ENCODE results near the gene ADAM12.

DNA sequence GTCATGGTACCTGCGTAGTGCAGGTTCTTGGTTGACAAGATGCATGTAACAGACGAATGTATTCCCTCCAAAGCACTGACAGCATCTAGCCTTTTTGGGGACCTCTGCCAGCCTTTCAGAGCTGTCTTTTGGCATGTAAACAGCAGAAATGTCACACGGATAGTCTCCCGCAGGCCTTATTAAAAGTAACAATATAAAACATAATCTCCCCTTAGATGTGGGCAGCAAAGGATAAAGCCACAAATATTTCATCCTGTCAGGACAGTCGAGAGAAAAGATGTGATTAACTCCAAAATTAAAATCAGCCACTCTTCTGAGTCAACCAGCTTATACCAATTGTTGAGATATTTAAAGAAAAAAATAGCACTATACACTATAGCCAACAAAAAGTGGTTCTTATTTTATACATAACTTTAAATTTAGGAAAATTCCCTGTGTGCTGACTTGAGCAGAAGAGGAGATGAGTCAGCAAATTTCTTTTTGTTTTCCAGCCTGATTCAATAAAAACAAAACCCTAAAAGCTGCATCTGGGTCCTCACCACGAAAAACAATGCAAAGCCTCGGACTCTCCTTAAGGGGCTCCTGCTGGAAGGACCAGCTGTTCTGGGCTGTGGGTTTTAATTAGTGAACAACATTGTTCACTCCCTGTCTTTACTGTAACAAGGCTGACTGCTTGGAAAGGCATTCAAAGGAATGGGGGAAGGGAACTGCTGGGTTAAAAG lies 240.2 kb downstream of the ADAM12 start:
- TF ChIP-seq, protein P1, sequence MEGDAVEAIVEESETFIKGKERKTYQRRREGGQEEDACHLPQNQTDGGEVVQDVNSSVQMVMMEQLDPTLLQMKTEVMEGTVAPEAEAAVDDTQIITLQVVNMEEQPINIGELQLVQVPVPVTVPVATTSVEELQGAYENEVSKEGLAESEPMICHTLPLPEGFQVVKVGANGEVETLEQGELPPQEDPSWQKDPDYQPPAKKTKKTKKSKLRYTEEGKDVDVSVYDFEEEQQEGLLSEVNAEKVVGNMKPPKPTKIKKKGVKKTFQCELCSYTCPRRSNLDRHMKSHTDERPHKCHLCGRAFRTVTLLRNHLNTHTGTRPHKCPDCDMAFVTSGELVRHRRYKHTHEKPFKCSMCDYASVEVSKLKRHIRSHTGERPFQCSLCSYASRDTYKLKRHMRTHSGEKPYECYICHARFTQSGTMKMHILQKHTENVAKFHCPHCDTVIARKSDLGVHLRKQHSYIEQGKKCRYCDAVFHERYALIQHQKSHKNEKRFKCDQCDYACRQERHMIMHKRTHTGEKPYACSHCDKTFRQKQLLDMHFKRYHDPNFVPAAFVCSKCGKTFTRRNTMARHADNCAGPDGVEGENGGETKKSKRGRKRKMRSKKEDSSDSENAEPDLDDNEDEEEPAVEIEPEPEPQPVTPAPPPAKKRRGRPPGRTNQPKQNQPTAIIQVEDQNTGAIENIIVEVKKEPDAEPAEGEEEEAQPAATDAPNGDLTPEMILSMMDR (IDR thresholded peaks at IDR 0.05; ENCODE audit: low read depth, low read length, poor library complexity, severe bottlenecking) = no peak
- no peak for TF ChIP-seq EZH2phosphoT487 (IDR thresholded peaks at IDR 0.05; ENCODE audit: borderline replicate concordance, low read length)

Data from DOHH2 (cell line).